GM21381 (cell line): ENCODE measurements around the gene PLTP.
"Not testable (repeated sequence)": the region's sequence is repeated elsewhere in the genome, so short reads cannot be mapped to it uniquely, and the experiment has no call there.

Source experiments
- ATAC-seq: cut with Tn5 transposase; IDR thresholded peaks from one replicate; pipeline ENCODE4 v1.9.1; 2021; ENCODE audit warnings: mild to moderate bottlenecking, moderate library complexity; ENCODE audit not compliant: unreplicated experiment

Gene PLTP

GRCh38 chr20:45944965-45945677, 33.2 kb upstream of the PLTP start:
- ATAC-seq = no peak

GRCh38 chr20:45944151-45944964, 32.4 kb upstream of the PLTP start:
- no peak for ATAC-seq

- ATAC-seq = no peak
These were observed 31.7 kb upstream of the PLTP start for GRCh38 chr20:45943613-45944012.

- no peak for ATAC-seq
These were observed 28.5 kb upstream of the PLTP start for GRCh38 chr20:45940469-45940868.

DNA sequence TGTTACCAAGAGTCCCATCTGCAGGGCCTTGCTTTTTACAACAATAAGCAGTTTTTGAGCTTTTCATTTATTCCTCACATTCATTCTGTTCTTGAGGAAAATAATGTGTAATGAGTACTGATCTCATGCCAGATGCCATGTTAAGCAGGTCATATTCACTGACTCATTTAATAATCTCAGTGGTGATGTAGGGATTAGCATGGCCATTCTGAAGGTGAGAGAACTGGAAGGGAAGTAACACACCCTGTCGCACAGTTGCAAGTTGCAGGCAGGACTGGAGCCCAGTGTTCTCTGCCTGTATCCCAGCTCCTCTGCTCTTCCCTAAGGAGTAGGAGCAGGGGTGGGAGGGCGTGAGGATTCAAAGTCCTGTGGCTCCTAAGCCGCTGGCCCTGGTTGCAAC, 28.1 kb upstream of the PLTP start:
- no peak for ATAC-seq

DNA sequence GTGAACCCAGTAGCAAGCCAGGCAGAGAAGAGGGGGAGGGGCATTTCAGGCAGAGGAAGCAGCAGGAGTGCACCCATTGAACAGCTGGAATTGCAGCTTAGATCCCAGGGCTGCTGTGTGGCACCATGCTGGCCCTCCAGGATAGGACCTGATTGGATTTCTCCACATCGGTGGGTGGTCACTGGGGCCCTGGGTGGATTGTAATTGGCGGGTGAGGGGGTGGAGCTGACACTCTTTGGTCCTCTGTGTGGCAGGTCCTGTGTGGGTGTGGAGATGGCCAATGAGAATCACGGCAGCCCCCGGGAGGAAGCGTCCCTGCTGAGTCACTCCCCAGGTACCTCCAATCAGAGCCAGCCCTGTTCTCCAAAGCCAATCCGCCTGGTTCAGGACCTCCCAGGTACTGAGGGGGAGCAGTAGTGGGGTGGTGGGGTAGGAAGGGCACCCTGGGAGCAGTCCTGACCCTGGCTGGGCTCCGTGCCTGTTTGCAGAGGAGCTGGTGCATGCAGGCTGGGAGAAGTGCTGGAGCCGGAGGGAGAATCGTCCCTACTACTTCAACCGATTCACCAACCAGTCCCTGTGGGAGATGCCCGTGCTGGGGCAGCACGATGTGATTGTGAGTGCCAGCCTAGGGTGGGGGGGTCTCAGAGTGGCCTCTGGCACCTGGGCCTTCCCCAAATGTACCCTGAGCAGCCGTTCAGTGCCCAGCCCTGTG, 26.9 kb upstream of the PLTP start:
- ATAC-seq = no peak

GRCh38 chr20:45937765-45938164, 25.8 kb upstream of the PLTP start:
- no peak for ATAC-seq

GRCh38 chr20:45935416-45936046, 23.6 kb upstream of the PLTP start:
- ATAC-seq = peak; percentile 5

DNA sequence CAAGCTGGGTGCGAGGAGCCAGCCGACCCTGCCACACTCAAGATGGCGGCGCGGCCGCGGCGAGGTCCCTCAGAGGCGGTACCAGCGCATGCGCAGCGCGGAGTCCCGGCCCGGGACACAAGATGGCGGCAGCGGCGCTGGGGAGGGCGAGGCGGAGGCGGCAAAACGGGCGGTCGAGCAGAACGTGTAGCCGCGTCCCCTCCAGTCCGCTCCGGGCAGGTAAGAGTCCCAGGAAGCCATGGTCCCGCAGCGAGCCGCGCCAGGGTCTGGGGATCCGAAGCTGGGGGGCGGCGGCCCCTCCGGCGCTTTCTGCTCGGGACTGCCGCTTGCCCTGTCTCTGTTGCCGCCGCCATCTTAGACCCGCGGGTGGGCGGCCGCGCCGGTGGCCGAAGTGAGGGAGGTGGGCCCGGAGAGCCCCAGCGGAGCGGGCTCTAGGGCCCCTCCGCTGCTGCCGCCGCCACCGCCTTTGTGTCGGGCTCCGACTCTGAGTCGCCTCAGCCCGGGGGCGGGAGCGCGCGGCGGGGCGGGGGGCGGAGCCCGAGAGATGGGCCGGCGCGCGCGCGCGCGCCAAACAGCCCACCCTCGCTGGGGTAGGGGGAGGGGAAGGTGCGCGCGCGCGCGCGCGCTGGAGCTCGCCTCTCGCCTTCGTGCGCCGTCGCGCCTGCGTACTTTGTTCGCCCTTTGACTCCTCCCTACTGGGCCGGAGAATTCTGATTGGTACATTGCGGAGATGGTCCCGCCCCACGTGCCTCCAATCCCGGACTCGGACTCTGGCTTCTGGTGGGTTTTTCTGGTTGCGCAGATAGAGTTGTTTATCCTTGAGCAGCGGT, 22.8 kb upstream of the PLTP start, which contains the start of gene PCIF1:
TSS of gene PCIF1 (plus strand) at position 98 of the 830 bp plus-strand sequence. CDS start 4,317 bp downstream, outside the sequence.
- ATAC-seq = peak; percentile 73

- ATAC-seq = peak; percentile 17
These were observed 22.2 kb upstream of the PLTP start for GRCh38 chr20:45934046-45934585.

GRCh38 chr20:45933266-45934045, 21.5 kb upstream of the PLTP start:
- ATAC-seq = peak; percentile 18

DNA sequence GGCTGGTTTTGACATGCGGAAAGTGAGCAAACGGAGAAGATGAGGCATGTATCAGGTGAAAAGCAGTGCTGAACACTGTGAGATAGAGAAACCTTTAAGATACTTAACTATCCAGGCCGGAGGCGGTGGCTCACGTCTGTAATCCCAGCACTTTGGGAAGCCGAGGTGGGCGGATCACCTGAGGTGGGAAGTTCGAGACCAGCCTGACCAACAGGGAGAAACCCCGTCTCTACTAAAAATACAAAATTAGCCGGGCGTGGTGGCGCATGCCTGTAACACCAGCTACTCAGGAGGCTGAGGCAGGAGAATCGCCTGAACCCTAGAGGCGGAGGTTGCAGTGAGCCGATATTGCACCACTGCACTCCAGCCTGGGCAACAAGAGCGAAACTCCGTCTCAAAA, 19.7 kb upstream of the PLTP start:
- not testable (repeated sequence) for ATAC-seq

- no peak for ATAC-seq
These were observed 15.3 kb upstream of the PLTP start for GRCh38 chr20:45927071-45927878.

GRCh38 chr20:45926731-45927070, 14.7 kb upstream of the PLTP start:
- ATAC-seq = no peak

GRCh38 chr20:45925821-45926506, 14.0 kb upstream of the PLTP start:
- no peak for ATAC-seq

DNA sequence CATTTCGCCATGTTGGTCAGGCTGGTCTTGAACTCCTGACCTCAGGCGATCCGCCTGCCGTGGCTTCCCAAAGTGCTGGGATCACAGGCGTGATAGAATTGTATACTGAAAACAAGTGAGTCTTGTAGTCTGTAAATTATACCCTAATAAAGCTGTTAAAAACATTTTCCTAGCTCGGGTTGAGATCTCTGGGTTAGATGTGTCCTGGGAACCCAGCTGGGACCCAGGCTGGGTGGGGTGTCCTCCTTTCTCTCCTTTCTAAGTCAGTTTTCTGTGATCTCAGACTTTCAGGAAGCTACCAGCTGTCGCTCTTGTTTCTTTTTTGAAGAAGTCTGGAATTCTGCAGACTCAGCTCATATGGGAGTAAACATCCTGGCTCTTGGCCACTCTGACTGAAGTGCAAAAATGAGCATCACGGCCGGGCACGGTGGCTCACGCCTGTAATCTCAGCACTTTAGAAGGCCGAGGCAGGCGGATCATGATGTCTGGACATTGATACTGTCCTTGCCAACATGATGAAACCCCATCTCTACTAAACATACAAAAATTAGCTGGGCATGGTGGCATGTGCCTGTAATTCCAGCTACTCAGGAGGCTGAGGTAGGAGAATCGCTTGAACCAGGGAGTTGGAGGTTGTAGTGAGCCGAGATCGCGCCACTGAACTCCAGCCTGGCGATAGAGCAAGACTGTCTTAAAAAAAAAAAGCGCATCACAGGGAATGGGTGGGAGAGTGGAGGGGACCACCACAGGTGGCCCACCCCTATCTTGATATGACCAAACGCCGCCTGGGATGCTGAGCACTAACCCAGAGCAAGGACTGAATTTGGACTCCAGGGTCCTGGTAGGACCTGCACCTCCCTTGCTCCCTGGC, 12.7 kb upstream of the PLTP start:
- ATAC-seq = no peak
